ENCODE results near the gene GGCX. TPM values are rescaled to one million over a fixed set of nuclear protein-coding genes. Genes with fewer than 3 reads are reported as not detected.

GGCX gene
- total and polyA plus RNA-seq, 9 of the 15 experiments (the other 6 are each of a cell fraction or from before 2014, with no cell fraction given): 14.4 to 47.1 (median 28.1) TPM

DNA sequence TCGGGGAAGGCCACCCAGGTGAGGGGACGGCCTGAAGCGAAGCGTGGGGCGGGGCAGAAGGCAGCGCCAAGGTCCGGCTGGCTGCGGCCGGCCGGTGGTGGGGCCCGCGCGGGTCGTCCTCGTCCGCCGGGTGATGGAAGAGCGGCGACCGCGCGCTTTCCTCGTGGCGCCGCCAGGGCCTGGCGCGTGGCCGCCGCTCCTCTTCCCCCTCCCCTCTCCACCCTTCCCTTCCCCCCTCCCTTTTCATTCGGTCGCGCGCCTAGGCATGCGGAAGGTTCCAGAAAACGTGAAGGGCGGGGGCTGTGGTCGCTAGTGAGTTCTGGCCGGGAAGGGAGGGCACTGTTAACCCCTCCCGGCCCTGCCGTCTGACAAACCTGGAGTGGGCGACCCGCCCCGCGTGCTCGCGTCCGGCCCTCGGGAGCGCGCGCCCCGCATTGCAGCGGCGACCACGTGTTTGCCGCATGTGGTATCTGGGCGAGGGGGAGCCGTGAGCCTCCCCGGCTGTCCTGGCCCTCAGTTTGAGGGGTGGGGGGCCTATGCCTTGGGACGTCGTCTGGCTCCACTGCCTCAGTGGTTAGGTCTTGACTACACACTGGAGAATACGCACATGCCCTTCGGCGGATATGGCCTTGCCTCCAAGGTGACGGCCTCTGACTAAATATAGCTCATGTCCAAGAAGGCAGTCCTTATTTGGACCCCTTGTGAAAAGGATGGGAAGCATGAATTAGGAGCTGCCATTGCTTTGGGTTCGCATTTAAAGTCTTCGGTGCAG is 21.7 kb downstream of the GGCX start (continued):
- TF ChIP-seq, protein P1, sequence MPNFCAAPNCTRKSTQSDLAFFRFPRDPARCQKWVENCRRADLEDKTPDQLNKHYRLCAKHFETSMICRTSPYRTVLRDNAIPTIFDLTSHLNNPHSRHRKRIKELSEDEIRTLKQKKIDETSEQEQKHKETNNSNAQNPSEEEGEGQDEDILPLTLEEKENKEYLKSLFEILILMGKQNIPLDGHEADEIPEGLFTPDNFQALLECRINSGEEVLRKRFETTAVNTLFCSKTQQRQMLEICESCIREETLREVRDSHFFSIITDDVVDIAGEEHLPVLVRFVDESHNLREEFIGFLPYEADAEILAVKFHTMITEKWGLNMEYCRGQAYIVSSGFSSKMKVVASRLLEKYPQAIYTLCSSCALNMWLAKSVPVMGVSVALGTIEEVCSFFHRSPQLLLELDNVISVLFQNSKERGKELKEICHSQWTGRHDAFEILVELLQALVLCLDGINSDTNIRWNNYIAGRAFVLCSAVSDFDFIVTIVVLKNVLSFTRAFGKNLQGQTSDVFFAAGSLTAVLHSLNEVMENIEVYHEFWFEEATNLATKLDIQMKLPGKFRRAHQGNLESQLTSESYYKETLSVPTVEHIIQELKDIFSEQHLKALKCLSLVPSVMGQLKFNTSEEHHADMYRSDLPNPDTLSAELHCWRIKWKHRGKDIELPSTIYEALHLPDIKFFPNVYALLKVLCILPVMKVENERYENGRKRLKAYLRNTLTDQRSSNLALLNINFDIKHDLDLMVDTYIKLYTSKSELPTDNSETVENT (CRISPR knock-in tag; IDR thresholded peaks at IDR 0.05): 0 out of 2 replicates have a peak, but pooled peaks have one; percentile 21
- TF ChIP-seq HNRNPH1 (optimal IDR thresholded peaks at IDR 0.05; ENCODE audit: low read depth, low read length) (peak; percentile 15), ETV1 (tag; conservative IDR thresholded peaks at IDR 0.05; ENCODE audit: low read depth) (no peak), ARHGAP35 (IDR thresholded peaks at IDR 0.05; ENCODE audit: partially characterized antibody) (no peak), YBX1 (IDR thresholded peaks at IDR 0.05) (no peak), ZNF324 (CRISPR knock-in tag; IDR thresholded peaks at IDR 0.05) (peak; percentile 32; the same call in 1 of the 2 replicates), MYBL2 (IDR thresholded peaks at IDR 0.05; ENCODE audit: low read depth) (no peak), MYBL2 (CRISPR knock-in tag; IDR thresholded peaks at IDR 0.05; ENCODE audit: borderline replicate concordance) (no peak; the same call in 1 of the 2 replicates)
- TF ChIP-seq, protein P2, sequence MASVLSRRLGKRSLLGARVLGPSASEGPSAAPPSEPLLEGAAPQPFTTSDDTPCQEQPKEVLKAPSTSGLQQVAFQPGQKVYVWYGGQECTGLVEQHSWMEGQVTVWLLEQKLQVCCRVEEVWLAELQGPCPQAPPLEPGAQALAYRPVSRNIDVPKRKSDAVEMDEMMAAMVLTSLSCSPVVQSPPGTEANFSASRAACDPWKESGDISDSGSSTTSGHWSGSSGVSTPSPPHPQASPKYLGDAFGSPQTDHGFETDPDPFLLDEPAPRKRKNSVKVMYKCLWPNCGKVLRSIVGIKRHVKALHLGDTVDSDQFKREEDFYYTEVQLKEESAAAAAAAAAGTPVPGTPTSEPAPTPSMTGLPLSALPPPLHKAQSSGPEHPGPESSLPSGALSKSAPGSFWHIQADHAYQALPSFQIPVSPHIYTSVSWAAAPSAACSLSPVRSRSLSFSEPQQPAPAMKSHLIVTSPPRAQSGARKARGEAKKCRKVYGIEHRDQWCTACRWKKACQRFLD (CRISPR knock-in tag; IDR thresholded peaks at IDR 0.05): no peak
- TF ChIP-seq, protein P3, sequence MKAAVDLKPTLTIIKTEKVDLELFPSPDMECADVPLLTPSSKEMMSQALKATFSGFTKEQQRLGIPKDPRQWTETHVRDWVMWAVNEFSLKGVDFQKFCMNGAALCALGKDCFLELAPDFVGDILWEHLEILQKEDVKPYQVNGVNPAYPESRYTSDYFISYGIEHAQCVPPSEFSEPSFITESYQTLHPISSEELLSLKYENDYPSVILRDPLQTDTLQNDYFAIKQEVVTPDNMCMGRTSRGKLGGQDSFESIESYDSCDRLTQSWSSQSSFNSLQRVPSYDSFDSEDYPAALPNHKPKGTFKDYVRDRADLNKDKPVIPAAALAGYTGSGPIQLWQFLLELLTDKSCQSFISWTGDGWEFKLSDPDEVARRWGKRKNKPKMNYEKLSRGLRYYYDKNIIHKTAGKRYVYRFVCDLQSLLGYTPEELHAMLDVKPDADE (conservative IDR thresholded peaks at IDR 0.05; ENCODE audit: control insufficient read depth, low read depth, low read length): peak; percentile 46; the same call in 1 of the 2 replicates
- TF ChIP-seq, protein P4, sequence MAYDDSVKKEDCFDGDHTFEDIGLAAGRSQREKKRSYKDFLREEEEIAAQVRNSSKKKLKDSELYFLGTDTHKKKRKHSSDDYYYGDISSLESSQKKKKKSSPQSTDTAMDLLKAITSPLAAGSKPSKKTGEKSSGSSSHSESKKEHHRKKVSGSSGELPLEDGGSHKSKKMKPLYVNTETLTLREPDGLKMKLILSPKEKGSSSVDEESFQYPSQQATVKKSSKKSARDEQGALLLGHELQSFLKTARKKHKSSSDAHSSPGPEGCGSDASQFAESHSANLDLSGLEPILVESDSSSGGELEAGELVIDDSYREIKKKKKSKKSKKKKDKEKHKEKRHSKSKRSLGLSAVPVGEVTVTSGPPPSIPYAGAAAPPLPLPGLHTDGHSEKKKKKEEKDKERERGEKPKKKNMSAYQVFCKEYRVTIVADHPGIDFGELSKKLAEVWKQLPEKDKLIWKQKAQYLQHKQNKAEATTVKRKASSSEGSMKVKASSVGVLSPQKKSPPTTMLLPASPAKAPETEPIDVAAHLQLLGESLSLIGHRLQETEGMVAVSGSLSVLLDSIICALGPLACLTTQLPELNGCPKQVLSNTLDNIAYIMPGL (CRISPR knock-in tag; IDR thresholded peaks at IDR 0.05): peak; percentile 86; the same call in 1 of the 2 replicates
- TF ChIP-seq, protein P5, sequence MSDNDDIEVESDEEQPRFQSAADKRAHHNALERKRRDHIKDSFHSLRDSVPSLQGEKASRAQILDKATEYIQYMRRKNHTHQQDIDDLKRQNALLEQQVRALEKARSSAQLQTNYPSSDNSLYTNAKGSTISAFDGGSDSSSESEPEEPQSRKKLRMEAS (CRISPR knock-in tag; IDR thresholded peaks at IDR 0.05): peak; percentile 98
- TF ChIP-seq, protein P6, sequence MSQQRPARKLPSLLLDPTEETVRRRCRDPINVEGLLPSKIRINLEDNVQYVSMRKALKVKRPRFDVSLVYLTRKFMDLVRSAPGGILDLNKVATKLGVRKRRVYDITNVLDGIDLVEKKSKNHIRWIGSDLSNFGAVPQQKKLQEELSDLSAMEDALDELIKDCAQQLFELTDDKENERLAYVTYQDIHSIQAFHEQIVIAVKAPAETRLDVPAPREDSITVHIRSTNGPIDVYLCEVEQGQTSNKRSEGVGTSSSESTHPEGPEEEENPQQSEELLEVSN (IDR thresholded peaks at IDR 0.05; ENCODE audit: borderline replicate concordance in 1 of 2, extremely low read depth in 1 of 2, insufficient read depth in 1 of 2, insufficient read length in 1 of 2, low read depth in 1 of 2, low read length in 1 of 2, poor library complexity in 1 of 2, severe bottlenecking in 1 of 2): peak; percentile 59 to 73
- TF ChIP-seq, protein P7, sequence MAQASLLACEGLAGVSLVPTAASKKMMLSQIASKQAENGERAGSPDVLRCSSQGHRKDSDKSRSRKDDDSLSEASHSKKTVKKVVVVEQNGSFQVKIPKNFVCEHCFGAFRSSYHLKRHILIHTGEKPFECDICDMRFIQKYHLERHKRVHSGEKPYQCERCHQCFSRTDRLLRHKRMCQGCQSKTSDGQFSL (CRISPR knock-in tag; IDR thresholded peaks at IDR 0.05): 0 out of 2 replicates have a peak, but pooled peaks have one; percentile 52
- TF ChIP-seq, protein P7 (tag; IDR thresholded peaks at IDR 0.05): no peak

Data from K562 (cell line).